GM18909 (cell line): Measurements from ENCODE around the gene WBP1L.
"Not testable (repeated sequence)": the region's sequence is repeated elsewhere in the genome, so short reads cannot be mapped to it uniquely, and the experiment has no call there.

Experiments
- ATAC-seq: cut with Tn5 transposase; IDR thresholded peaks from one replicate; pipeline ENCODE4 v1.9.1; 2021; ENCODE audit warnings: mild to moderate bottlenecking; ENCODE audit not compliant: unreplicated experiment, poor library complexity

The WBP1L gene

DNA sequence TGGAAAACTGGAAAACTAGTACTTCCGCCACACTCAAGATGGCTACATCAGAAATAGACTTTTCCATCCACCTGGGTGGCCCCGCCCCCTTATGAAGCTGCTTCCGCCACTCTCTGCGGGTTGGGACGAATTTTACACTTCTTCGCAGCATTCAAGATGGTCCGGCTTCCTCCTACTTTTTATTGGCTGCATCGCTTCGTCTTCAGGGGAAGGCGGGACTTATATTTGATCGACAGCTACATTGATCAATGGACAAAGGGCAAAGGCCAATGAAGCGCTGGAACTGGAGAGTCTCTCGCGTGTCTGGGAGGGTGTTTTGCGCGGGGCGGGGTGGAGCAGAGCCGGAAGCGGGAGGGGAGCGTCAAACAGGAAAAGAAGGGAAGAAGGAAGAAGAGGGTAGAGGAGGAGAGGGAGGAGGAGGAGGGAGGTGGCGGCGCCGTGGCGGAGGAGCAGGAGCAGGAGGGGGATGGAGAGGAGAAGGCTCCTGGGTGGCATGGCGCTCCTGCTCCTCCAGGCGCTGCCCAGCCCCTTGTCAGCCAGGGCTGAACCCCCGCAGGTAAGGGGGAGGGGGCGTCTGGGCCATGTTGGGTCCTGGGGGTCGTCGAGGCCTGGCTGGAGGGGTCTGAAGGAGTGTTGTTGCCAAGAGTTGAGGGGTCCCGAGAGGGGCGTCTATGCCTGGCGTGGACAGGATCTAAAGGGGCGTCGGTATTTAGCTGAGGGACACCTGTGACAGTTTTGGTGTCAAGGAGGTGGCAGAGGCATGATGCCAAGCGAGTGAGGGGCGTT is at the start of gene WBP1L:
WBP1L (plus strand) TSS at position 361 of the 786 bp plus-strand sequence; CDS start at position 467, 106 bp downstream.
- ATAC-seq, result peak; percentile 96

DNA sequence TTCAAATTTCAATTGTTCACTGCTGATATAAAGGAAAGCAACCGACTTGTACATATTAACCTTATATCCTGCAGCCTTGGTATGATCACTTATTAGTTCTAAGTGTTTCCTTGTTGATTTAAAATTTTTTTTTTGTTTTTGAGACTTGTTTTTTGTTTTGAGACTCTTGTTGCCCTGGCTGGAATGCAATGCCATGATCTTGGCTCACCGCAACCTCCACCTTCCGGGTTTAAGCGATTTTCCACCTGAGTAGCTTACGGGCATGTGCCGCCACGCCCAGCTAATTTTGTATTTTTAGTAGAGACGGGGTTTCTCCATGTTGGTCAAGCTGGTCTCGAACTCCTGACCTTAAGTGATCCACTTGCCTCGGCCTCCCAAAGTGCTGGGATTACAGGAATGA is 48.3 kb upstream of the WBP1L start:
- not testable (repeated sequence) for ATAC-seq

DNA sequence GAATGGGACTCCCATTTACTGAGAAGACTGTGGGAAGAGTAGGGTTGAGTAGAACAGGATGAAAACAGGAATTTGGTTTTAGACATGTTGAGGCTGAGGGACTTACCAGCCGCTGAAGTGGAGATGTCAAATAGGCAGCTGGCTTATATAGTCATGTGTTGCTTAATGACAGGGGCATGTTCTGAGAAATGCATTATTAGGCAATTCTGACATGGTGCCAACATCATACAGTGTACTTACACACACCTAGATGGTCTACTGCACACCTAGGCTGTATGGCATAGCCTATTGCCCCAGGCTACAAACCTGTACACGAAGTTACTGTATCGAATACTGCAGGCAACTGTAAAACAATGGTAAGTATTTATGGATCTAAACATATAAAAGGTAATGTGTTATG is 47.0 kb upstream of the WBP1L start:
- ATAC-seq, result no peak

DNA sequence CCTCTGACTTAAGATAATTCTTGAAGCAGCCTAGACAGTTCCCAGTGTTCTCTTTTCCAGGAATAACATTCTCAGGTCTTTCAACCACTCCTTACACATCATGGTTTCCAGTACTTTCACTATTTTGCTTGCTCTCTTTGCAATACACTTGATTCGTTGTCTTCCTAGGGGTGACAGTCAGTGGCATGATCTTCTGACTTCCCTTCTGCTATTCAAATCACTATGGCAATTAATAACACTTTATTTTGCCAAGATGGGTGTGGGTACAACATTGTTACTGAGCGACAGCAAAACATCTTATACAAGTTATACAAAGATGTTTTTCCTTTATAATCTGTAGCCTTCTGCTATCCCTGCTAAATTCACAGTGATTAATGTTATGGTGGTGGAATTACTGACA is 44.9 kb upstream of the WBP1L start:
- ATAC-seq, result no peak

DNA sequence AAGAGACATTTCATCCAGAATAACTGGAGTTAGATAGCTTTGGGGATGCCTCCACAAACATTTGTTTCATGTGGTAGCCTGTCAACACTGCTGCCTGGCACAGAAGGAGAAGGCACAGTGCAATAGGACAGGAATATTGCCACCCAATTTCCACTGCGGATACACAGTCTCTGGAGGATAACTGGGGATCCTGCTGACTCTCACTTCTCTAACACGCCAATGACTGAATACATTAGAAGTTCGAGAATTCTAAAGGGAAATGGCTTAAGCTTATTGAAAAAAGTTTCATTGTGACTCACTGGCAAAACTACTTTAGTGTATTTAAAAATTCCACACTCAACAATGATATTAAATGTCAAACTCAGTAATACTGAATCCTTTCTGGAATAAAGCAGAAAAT is 42.5 kb upstream of the WBP1L start:
- ATAC-seq, result no peak

DNA sequence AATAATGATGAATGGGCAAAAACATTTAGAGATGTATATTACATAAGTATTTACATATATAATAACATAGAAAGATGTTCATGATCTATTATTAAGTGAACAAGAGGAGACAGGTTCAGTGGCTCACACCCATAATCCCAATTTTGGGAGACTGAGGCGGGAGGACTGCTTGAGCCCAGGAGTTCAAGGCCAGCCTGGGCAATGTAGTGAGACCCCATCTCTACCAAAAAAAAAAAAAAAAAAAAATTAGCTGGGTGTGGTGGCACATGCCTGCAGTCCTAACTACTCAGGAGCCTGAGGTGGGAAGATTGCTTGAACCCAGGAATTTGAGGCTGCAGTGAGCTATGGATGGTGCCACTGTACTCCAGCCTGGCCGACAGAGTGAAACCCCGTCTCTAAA is 42.0 kb upstream of the WBP1L start:
- ATAC-seq, result no peak

GRCh38 chr10:102702742-102703141 is 41.0 kb upstream of the WBP1L start:
- ATAC-seq, result no peak

DNA sequence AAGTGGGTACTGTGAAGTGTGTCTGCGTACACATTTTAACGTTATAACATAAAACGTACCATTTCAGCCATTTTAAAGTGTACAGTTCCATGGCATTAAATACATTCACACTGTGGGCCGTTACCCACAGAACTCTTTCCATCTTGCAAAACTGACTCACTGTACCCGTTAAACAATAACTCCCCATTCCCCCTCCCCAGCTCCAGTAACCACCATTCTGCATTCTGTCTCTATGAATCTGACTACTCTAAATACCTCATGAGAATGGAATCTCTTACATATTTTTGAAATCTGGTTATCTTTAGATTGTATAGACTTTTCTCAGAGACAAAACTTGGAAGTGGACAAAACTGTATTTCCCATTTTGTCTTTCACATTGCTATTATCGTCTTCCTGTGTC is 38.8 kb upstream of the WBP1L start:
- ATAC-seq, result no peak

DNA sequence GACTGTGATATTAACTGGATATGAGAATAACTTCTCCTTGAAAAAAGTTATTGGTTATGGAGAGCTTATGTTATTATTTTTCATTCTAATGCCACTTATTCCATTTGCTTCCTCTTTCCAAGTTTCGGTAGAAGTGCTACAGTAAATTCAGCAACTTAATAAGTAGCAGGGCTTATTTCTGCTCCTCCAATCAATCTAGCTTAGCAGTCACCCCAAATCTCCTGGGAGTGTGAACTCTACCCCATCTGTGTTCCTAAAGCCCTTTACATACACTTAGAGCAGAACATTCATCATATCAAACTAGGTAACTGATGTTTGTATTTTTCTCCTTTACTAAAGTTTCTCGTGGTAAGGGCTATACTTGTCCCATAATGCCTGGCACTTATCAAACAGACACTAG is 38.2 kb upstream of the WBP1L start:
- no peak for ATAC-seq

GRCh38 chr10:102710609-102711008 is 33.1 kb upstream of the WBP1L start:
- no peak for ATAC-seq

- ATAC-seq, result no peak
Measured at GRCh38 chr10:102712089-102712488, 31.7 kb upstream of the WBP1L start.

DNA sequence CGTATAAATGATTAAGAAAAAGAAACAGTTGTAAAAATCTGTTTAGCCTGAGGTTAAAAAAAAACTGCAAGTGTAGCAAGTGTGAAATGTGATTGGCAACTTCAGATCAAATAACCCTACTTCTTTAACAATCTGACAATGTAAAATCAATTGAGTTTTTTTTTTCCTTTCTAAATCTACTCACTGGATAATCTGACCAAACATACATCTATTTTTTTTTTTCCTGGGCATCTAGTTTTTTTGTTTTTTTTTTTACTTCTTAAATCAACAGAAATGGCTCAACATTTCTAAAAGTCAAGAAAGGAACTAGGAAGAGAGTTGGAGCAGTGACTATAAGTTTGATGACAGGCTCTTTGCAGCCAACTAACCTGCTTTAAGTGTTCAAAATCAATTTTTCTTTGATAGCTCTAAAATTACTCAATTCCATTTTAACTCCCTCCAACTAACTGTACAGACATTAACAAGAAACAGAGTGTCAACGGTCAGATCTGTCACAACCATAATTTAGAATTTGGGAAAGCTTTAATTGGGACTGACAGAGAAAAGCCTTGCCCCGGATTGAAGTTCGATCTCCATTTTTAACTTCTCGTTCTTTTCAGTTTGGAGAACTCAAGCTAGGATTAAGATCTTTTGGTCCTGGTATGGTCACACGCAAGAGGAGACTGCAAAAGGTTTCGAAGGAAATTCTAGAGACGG is 30.8 kb upstream of the WBP1L start:
- no peak for ATAC-seq

DNA sequence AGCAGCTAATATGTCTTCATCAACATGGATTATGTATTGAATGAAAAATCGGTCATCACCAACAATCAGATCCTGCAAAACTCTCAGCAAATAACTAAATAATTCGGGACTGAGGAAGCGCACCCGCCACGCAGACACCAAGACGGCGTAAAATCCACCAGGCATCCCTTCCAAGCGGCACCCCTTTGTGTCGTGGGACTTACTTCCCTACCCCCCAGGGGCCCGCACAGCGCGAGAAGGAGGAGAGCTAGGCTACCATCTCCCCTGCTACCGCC is 30.3 kb upstream of the WBP1L start:
- ATAC-seq, result peak; percentile 49

DNA sequence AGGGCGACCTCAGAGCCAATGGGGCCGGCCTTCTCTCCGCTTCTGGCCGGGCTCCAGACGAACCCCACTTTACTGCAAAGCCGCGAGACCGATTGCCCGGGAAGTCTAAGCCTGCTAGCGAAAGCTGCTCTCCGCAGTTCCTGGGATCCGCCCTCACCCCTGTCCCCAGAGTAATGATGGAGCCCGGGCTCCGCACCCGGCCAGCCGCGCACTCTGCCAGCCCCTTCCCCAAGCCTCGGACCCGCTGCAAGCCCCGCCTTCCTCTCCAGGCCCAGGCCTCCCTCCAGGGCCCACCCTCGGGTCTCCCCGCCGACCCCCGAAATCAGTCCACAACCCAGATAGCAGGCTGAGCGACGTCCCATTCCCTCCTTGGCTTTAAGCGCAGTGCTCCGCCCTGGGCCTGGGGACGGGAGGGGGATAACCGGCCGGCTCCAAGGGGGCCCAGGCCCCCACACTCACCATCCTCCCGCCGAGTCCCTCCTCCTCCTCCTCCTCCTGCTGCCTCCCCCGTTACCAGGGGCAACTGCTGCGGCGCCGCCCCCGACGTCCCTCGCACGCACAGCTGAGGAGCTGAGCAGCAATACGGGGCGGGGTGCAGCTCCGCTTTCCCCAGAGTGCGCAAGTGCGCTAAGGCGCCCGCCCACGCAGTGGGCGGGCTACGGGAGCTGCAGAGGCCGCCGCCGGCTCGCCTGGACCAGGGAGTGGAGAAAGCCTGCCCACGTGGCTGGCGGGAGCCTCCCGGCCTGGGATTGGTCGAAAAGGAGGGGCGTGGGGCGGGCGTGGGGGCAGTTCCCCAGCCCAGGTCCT is 29.7 kb upstream of the WBP1L start, which contains the start of gene ARL3:
ARL3 (minus strand) TSS at position 584 of the 807 bp plus-strand sequence; CDS start at position 462, 122 bp downstream.
- peak; percentile 84 for ATAC-seq

DNA sequence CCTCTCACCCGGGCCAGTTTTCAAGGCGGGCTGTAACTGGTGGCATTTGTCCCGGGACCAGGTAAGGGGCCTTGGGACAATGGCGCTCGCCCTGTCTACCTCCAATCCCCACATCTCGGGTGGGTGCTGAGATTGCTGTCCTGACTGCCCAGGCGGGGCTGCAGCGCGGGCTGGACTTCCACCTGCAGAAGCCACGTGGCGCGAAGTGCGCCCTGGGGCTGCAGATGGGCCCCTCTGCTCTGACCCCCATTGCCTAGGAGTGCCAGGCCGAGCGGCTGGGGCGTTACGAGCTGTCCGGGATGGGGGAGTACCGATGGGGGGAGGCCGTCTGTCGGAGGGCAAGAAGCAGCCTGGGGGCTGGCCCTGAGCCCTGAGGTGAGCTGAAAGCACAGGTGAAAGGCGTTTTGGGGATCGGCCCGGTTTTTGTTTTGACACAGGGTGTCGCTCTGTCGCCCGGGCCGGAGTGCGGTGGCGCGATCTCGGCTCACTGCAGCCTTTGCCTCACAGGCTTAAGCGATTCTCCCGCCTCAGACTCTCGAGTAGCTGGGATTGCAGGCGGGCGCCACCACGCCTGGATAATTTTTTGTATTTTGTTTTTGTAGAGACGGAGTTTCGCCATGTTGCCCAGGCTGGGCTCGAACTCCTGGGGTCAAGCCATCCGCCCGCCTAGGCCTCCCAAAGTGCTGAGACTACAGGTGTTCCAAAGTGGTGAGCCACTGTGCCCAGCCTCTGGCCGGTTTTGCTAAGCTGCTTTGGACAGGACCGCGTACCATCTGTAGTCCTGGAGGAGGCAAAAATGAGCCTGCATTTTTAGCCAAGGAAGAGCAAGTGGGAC is 28.9 kb upstream of the WBP1L start, which contains the start of gene SFXN2:
SFXN2 (plus strand) TSS at position 16 of the 835 bp plus-strand sequence. CDS start 12,001 bp downstream, outside the sequence.
- ATAC-seq, result peak; percentile 21

GRCh38 chr10:102715880-102716279 is 27.9 kb upstream of the WBP1L start:
- no peak for ATAC-seq

DNA sequence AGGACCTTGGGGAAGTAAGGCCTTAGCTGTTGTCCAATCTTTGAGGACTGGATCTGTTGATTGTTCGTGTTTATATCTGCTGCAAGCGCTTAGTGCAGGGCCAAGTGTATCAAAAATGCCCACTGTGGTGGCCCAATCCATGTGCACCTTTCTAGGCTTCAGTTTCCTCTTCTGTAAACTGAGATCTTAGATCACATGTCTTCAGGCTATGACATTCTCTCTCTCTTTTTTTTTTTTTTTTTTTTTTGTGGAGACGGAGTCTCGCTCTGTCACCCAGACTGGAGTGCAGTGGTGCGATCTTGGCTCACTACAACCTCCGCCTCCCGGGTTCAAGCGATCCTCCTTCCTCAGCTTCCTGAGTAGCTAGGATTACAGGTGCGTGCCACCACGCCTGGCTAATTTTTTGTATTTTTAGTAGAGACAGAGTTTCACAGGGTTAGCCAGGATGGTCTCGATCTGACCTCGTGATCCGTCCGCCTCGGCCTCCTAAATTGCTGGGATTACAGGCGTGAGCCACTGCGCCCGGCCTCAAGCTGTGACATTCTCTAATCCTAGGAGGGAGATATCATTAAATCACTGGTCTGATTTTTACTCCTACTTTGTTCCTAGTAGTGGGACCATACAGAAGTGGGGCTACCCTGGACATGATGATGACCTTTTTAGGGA is 26.7 kb upstream of the WBP1L start:
- not testable (repeated sequence) for ATAC-seq

DNA sequence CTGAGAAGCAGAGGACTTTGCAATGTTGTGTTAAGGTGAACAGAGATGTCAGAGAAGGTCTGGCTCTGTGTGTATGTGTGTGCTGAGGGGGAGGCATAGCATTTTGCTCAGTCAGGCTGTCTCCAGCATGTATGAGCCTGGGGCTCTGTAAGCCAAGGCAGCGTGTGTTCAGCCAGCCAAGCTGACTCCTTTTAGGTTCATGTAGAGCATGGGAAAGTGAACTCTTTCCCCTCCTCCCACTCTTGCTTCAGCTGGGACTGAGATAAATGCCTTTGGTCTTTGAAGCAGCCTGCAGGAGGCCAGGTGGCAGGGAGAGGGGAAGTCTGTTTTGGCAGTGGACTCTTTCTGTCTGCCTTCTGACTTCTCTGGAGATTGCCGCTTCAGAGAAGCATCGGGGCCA is 25.5 kb upstream of the WBP1L start:
- ATAC-seq, result no peak

DNA sequence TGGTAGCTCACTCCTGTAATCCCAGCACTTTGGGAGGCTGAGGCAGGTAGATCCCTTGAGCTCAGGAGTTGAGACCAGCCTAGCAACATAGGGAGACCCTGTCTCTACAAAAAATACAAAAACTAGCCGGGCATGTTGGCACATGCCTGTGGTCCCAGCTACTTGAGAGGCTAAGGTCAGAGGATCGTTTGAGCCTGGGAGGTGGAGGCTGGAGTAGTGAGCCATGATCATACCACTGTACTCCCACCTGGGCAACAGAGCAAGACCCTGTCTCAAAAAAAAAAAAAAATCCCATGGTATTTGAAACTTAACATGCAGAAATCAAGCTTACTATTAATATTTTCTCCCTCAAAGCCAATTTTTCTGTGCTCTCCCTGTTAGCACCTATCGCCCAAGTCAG is 23.4 kb upstream of the WBP1L start:
- ATAC-seq, result no peak
